Lower leg skin (tissue), 4 donors: Measurements from ENCODE around the gene KIF1A. TPM values are rescaled to one million over a fixed set of nuclear protein-coding genes. Genes with fewer than 3 reads are reported as not detected.

Experiments used
- DNase-seq, 2 donors: peaks; one replicate each; pipeline ENCODE4 v3.0.0-alpha.2; 2019; ENCODE audit warnings: low spot score in 2 of 2
- H3K4me3 ChIP-seq: fragments of 200-600 bp; sonication (generic); 2 replicates; pipeline ENCODE4 v1.5.1; 2017; ENCODE audit warnings: mild to moderate bottlenecking, low read depth; ENCODE audit not compliant: poor library complexity, severe bottlenecking
- CTCF ChIP-seq, 3 donors: fragments of 450-650 bp; IDR thresholded peaks; one replicate each; pipeline ENCODE4 v1.5.1; 2016; ENCODE audit warnings: antibody characterized with exemption in 3 of 3, mild to moderate bottlenecking in 3 of 3, moderate library complexity in 2 of 3
- POLR2A ChIP-seq, 2 donors: fragments of 450-650 bp; IDR thresholded peaks; one replicate each; pipeline ENCODE4 v1.6.1; 2016 to 2017; ENCODE audit warnings: antibody characterized with exemption in 2 of 2, mild to moderate bottlenecking in 1 of 2, moderate library complexity in 1 of 2
- WGBS, 2 donors: methylation state at CpG; one replicate each; pipeline ENCODE4 v1.1.5; 2018; 5-methylcytosine and 5-hydroxymethylcytosine counted together
- intact Hi-C: fragments of 100-400 bp; cut with DNase I; formaldehyde crosslinking; loops from one replicate; pipeline ENCODE4 v1.15.0; 2023; ENCODE audit warnings: low total_unique reads
- total RNA-seq, 4 donors: library from RNA; depleted of rRNA; stranded (reverse); fragments of >200 nt; gene quantifications; one replicate each; pipeline ENCODE4 v1.1.0, GENCODE V29; 2016

Gene KIF1A
- total RNA-seq, 4 donors from 2014 or later = 0.76 to 4.3 (median 3.0) TPM

DNA sequence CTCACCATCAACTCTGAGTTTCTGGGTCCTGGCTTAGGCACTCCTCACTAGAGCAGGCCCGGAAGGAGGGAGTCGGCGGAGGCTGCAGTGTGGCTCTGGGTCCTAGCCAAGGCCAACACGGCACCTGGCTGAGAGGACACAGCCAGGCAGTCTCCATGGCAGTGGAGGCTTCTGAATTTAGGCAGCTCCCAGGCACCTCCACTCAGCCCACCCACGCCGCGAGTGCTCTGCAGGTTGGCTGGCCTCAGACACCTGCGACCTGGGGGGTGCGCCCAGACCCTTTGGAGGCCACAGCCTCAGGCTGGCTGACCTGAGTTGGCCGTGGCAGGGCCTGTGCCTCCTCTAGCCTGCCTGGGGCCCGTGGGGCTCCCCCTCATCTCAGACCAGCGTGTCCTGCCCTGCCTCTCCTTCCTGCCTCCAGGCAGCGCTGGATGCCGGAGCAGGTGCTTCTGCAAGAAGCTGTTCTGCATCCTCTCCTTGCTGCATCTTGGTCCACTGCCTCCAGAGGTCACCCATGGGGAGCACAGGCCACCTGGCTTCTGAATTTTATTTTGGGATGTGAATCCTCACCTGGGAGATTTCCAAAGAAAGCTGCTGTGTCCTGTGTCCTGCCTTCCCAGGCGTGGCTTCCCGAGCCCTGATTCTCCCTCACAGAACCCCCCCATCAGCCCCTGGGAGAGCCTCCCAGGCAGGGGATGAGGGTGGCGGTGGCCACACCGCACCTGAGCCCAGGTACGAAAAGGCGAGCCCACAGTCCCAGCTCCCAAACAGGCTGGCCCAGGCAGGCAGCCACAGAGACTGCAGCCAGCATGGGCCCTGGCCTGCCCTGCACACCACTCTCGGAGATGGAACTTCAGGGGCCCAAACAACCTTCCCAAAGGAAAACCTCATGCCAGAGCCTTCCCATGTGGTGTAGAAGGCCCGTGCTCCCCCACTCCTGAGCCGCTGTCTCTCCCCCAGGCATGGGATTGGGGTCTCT lies 105.0 kb downstream of the KIF1A start:
- H3K4me3 ChIP-seq = no peak overlapping the region
- no peak for TF ChIP-seq CTCF (IDR thresholded peaks at IDR 0.05)
- no peak for TF ChIP-seq POLR2A (IDR thresholded peaks at IDR 0.05)
- WGBS, 2 donors = 51 to 59% methylated on average over 18 to 21 of the region's 23 CpGs
- intact Hi-C loops = no loop called here
- no peak for DNase-seq

DNA sequence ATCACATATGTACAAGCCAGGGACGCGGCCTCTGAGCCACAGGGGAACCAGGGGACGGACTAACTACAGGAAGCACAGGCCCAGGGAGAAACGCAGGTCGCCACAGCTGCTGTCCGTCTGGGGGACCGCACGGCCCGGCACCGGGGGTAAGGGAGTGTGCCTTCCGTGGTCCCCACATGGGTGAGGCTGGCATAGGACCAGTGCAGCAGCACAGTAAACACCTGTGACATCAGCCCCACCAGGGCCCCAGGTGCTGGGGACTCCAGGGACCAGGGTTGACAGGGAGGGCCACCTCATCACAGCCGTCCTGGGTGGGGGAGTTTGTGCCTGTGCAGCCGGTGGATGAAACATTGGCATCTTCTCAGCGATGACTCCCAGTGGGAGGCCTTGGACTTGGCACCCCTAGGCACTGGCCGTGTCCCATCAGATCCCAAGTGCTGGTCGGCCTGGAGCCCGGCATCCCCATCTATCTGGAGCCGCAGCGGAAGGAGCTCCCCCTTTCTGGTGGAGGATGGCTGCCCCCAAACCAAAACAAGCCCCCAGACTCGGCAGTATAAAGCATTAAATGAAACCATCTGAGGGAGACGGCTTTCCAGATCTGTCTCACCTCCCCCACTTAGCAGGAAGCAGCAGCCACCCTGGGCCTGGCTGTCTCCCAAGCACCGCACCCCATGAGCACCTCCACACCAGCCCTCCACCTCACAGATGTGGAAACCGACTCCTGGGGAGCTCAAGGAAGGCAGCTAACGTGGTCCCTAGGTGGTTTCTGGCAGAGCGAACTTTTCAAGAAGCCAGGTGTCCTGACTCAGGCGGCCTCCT lies 105.9 kb downstream of the KIF1A start:
- intact Hi-C loops = no loop called here
- WGBS, 2 donors = 46 to 61% methylated on average over 22 to 24 of the region's 26 CpGs
- H3K4me3 ChIP-seq = no peak overlapping the region
- DNase-seq = no peak
- TF ChIP-seq POLR2A (IDR thresholded peaks at IDR 0.05) (no peak), CTCF (IDR thresholded peaks at IDR 0.05) (no peak)

GRCh38 chr2:240713071-240713927 lies 106.7 kb downstream of the KIF1A start:
- H3K4me3 ChIP-seq = no peak overlapping the region
- intact Hi-C loops = no loop called here
- TF ChIP-seq CTCF (IDR thresholded peaks at IDR 0.05) (no peak), POLR2A (IDR thresholded peaks at IDR 0.05) (no peak)
- DNase-seq = no peak
- WGBS, 2 donors = 84 to 90% methylated on average over 23 to 24 of the region's 25 CpGs

GRCh38 chr2:240712121-240712520 lies 107.9 kb downstream of the KIF1A start:
- intact Hi-C loops = no loop called here
- DNase-seq = no peak
- TF ChIP-seq CTCF (IDR thresholded peaks at IDR 0.05) (no peak), POLR2A (IDR thresholded peaks at IDR 0.05) (no peak)
- H3K4me3 ChIP-seq = no peak overlapping the region
- 87 to 90% methylated on average over 7 to 9 of the region's 9 CpGs for WGBS, 2 donors

DNA sequence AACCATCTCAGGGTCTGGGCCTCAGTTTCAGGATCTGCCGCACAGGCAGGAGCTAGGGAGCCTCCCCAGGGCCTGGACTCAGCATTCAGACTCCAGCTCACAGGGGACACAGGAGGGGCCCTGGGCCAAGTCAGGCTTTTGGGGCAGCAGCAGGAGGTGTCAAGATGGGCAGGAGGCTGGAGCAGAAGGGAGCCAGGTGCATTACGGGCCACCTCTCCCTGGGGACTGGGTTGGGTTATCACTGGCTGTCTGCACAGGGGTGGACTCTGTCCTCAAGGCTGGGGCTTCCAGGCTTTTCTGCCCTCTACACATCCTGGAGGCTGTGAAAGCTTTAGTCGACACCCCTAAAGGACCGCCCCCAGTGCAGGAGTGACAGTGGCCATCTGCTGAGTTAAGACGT lies 108.3 kb downstream of the KIF1A start:
- DNase-seq = no peak
- H3K4me3 ChIP-seq = no peak overlapping the region
- intact Hi-C loops = no loop called here
- 80 to 86% methylated on average over 2 to 5 of the region's 5 CpGs for WGBS, 2 donors
- TF ChIP-seq CTCF (IDR thresholded peaks at IDR 0.05) = no peak
